ENCODE results near the gene TBC1D22A.

- TF ChIP-seq CTCF (IDR thresholded peaks at IDR 0.05; ENCODE audit: low read depth, low read length, missing input control) (no peak), ATF3 (IDR thresholded peaks at IDR 0.05) (no peak), TAF1 (conservative IDR thresholded peaks at IDR 0.05) (no peak), GABPA (IDR thresholded peaks at IDR 0.05 in 1 of 2, conservative IDR thresholded peaks at IDR 0.05 in 1 of 2) (no peak), ZBTB33 (IDR thresholded peaks at IDR 0.05) (no peak), RAD21 (IDR thresholded peaks at IDR 0.05) (no peak), FOXA2 (IDR thresholded peaks at IDR 0.05) (no peak), YY1 (IDR thresholded peaks at IDR 0.05) (no peak), HNF4A (conservative IDR thresholded peaks at IDR 0.05) (no peak), JUND (IDR thresholded peaks at IDR 0.05) (no peak), RXRA (IDR thresholded peaks at IDR 0.05) (no peak)
These were observed 18.8 kb downstream of the TBC1D22A start for GRCh38 chr22:46781291-46781690.
